GM12892 (cell line): Measurements from ENCODE around the gene KIAA1191.

Experiments
- POLR2A ChIP-seq: IDR thresholded peaks from 2 replicates; pipeline ENCODE4 v1.6.1; 2011; ENCODE audit warnings: low read depth, low read length, control low read depth
- POLR2AphosphoS5 ChIP-seq: IDR thresholded peaks from 2 replicates; pipeline ENCODE4 v1.6.1; 2011; ENCODE audit warnings: low read depth, low read length, control low read depth

- TF ChIP-seq POLR2A, result no peak
- TF ChIP-seq POLR2AphosphoS5, result no peak
Observed at GRCh38 chr5:176364765-176365350, 3.3 kb upstream of the KIAA1191 start.
